ENCODE data around the gene ZNF281. TPM values are rescaled to one million over a fixed set of nuclear protein-coding genes. Genes with fewer than 3 reads are reported as not detected.

The ZNF281 gene
- polyA plus RNA-seq, 1 donor from 2014 or later = 30.9 TPM

DNA sequence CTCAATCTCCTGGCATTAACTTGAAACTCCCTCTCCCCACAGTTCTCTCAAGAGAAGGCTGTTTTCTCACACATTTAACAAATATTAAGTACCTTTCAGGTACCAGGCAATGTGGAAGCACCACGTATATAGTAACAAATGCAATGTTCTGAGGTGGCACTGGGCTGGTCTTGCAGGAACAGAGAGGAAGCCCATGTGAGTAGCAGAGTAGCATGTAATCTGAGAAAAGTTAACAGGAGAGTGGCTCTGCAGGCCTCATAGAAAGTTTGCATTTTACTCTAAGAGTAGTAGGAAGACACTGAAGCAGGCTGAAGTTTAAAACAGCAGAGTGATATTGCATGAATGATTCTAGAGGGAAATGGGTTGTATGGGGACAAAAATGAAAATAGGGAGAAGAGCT is 21.0 kb downstream of the ZNF281 start:
- peaks cover 3 to 10% (median 5%) of the 10 kb centered on the region in 3 donors for H3K4me1 Mint-ChIP-seq
- H3K4me3 Mint-ChIP-seq = no peak overlapping the region
- no peaks in the 10 kb centered on the region for H3K27me3 Mint-ChIP-seq

DNA sequence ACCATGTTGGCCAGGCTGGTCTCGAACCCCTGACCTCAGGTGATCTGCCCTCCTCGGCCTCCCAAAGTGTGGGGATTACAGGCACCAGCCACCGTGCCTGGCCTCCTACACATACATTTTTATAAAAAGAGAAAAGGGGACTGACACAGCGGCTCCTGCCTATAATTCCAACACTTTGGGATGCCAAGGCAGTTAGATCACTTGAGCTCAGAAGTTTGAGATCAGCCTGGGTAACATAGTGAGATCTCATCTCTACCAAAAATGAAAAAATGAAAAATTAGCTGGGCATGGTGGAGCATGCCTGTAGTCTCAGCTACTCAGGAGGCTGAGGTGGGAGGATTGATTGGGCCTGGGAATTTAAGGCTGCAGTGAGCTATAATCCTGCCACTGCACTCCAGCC is 23.4 kb downstream of the ZNF281 start:
- H3K4me1 Mint-ChIP-seq = peaks cover 6 to 9% (median 9%) of the 10 kb centered on the region in 3 donors

More for the DNA sequence above, 21.0 kb downstream of the ZNF281 start:
- no peaks in the 10 kb centered on the region for H3K9me3 Mint-ChIP-seq
- peaks cover 2% of the 10 kb centered on the region for H3K36me3 Mint-ChIP-seq
- H3K27ac Mint-ChIP-seq = no peak overlapping the region

DNA sequence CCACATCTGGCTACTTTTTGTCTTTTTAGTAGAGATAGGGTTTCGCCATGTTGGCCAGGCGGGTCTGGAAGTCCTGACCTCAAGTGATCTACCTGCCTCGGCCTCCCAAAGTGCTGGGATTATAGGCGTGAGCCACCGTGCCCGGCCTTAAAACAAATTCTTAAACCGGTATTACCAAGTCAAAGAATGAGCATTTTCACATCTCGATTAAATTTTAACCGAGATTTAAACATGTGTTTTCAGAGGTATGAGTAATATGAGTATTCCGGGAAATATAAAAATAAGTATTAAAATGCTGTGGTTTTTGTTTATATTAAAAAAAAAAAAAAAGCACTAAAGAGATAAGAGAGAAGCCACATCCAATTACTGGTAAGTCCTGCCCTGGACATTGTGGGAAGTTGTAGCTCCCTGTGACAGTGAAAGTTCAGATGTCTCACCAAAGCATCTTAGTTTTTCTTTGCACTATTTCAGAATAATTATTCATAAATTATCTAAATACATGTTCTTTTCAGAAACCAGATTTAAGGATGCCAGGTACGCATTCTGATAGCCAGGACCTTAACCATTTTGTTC is 24.9 kb downstream of the ZNF281 start:
- H3K4me1 Mint-ChIP-seq = peaks cover 14 to 18% (median 16%) of the 10 kb centered on the region in 3 donors
- H3K27ac Mint-ChIP-seq = no peak overlapping the region
- no peak overlapping the region for H3K4me3 Mint-ChIP-seq
- no peaks in the 10 kb centered on the region for H3K27me3 Mint-ChIP-seq
- no peaks in the 10 kb centered on the region for H3K9me3 Mint-ChIP-seq
- peaks cover 2% of the 10 kb centered on the region for H3K36me3 Mint-ChIP-seq

More for the DNA sequence above, 23.4 kb downstream of the ZNF281 start:
- H3K9me3 Mint-ChIP-seq = no peaks in the 10 kb centered on the region
- H3K4me3 Mint-ChIP-seq = no peak overlapping the region
- no peak overlapping the region for H3K27ac Mint-ChIP-seq
- peaks cover 2% of the 10 kb centered on the region for H3K36me3 Mint-ChIP-seq
- no peaks in the 10 kb centered on the region for H3K27me3 Mint-ChIP-seq

DNA sequence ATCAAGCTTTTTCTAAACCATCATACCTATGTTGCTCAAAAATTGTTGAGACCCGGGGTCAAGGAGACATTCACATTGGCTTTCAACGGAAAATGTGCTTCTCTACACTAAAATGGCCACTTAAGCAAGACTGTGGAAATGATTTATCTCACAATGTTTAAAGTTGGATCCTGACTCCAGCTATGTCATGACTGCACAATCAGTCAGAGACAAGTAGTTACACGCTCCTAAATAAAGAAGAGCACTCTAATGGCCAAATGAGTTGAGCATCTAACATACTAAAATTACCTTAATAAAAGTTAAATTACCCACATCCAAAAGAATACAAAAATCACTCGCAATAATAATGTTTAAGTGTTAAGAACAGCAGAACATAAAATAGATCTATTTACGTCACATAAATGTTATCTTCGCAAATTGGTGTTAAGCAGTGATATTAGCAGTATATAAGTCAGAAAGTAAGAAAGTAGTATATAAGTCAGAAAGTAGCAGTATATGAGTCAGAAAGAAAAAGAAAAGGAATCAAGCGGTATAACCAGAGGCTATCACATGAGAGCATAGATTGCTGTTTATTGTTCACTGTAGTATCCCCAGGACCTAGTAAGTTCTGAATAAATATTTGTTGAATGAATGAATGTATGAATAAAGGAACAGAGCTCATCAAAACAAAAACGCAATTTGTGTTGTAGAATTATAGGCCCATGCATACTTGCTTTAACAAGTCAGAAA is 28.4 kb downstream of the ZNF281 start:
- Mint-ChIP-seq H3K4me1 (peaks cover 22 to 37% (median 23%) of the 10 kb centered on the region in 3 donors), H3K27me3 (no peaks in the 10 kb centered on the region), H3K36me3 (no peaks in the 10 kb centered on the region), H3K27ac (peak overlapping the region in 1 of 3 donors; percentile 7), H3K4me3 (no peak overlapping the region), H3K9me3 (no peaks in the 10 kb centered on the region)

DNA sequence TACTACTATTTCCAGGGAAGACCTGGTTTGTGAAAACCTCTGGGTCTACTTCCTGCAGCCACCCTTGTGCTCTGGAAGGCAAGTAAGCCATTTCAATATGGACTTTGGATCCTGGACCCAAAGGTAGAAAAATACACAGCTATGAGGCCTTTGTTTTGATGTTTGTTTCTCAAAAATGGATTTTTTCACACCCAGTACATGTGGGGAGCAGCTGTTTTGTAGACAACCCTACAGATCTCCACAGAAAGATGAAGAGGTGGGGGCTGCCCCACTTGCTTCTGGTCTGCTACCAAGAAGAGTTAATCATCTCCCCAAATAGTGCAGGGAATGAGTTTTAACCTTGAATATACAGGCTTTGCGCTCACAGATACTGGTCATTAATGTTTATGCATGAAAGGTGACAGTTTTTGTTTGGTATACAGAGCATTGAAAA is 29.2 kb downstream of the ZNF281 start:
- H3K4me1 Mint-ChIP-seq = peaks cover 22 to 38% (median 23%) of the 10 kb centered on the region in 3 donors
- H3K27me3 Mint-ChIP-seq = no peaks in the 10 kb centered on the region
- no peaks in the 10 kb centered on the region for H3K9me3 Mint-ChIP-seq
- peak overlapping the region in 1 of 4 donors; percentile 36 for H3K4me3 Mint-ChIP-seq
- no peaks in the 10 kb centered on the region for H3K36me3 Mint-ChIP-seq
- peak overlapping the region in 1 of 3 donors; percentile 7 for H3K27ac Mint-ChIP-seq

DNA sequence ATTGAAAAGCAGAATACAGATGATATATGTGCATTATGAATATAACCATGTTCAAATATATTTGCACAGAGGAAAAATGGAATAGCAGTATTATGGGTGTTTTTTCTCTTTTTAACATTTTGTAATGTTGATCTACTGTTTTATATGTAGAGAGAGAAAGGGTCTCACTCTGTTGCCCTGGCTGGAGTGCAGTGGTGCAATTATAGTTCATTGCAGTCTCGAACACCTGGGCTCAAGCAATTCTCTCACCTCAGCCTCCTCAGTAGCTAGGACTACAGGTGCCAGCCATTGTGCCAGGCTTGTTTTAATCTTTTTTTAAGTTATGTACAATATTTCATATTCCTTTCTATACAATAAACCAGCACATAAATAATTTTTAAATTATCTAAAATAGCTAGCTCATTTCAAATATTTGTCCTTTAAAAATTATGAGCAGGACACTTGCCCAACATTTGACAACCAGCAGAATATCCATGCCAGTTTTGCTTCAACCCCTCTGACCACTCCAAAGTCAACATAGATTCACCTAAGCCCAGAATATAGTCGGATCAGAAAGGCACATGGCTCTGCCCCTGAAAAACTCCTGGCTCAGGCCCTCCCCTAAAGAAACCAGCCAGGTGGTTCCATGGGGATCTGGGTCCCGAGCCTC is 29.8 kb downstream of the ZNF281 start:
- Mint-ChIP-seq H3K27ac (no peak overlapping the region), H3K4me3 (peak overlapping the region in 1 of 4 donors; percentile 36), H3K27me3 (no peaks in the 10 kb centered on the region), H3K36me3 (no peaks in the 10 kb centered on the region), H3K9me3 (no peaks in the 10 kb centered on the region), H3K4me1 (peaks cover 20 to 38% (median 22%) of the 10 kb centered on the region in 3 donors)

DNA sequence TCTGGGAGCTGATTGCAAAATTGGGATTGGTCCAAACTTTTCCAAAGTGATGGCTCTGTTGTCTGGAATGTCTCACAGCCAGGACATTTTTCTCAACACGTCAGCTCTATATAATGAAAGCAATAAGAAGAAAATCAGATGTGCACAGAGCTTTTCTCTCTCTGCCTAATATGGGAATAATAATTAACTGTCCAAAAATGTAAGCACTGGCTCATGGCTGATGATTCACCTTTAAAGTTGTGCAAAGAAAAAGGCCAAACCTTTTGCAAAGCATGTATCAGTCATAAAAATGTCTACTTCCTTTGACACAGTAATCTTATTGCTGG is 30.4 kb downstream of the ZNF281 start:
- H3K4me3 Mint-ChIP-seq = peak overlapping the region in 1 of 4 donors; percentile 33
- no peaks in the 10 kb centered on the region for H3K27me3 Mint-ChIP-seq
- H3K9me3 Mint-ChIP-seq = no peaks in the 10 kb centered on the region
- H3K36me3 Mint-ChIP-seq = no peaks in the 10 kb centered on the region
- H3K27ac Mint-ChIP-seq = no peak overlapping the region
- H3K4me1 Mint-ChIP-seq = peaks cover 20 to 36% (median 22%) of the 10 kb centered on the region in 3 donors

DNA sequence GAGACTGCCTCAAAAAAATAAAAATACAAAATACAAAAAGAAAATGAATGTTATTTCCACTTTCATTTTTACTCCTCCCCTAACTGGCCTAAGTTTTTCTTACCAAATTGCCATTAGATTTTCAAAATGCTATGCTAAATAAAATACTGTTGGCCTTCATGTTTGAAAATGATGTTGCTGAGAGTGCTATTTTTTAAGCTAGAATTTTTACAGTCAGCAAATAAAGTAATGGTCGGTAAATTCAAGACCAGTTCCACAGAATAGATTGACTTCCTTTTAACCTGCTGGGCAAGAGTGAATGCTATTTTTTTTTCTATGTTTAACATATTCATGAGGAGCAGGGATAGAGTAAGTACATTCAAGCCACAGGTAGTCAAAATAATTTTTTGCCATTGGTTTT is 31.7 kb downstream of the ZNF281 start:
- H3K27ac Mint-ChIP-seq = no peak overlapping the region
- H3K9me3 Mint-ChIP-seq = no peaks in the 10 kb centered on the region
- peaks cover 17 to 40% (median 20%) of the 10 kb centered on the region in 3 donors for H3K4me1 Mint-ChIP-seq
- H3K4me3 Mint-ChIP-seq = peak overlapping the region; percentile 31 to 86 (median 64)
- H3K36me3 Mint-ChIP-seq = no peaks in the 10 kb centered on the region
- no peaks in the 10 kb centered on the region for H3K27me3 Mint-ChIP-seq

DNA sequence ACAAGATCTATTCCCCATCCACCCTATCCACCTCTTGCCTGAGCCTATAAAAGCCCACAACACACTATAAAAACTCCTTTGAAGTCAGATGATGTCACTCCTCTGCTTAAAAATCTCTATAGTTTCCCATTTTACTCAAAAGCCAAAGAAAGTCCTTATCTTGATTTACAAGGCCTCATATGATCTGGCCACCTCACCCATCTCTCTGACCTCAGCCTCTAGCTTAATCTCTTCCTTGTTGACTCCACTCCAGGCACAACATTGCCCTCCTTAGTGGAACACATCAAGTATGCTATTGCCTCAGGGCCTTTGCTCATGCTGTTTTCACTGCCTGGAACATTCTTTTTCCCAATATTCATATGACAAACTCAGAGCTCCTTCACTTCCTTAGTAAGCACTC is 33.3 kb downstream of the ZNF281 start:
- Mint-ChIP-seq H3K4me3 (no peak overlapping the region), H3K36me3 (no peaks in the 10 kb centered on the region), H3K9me3 (no peaks in the 10 kb centered on the region)

DNA sequence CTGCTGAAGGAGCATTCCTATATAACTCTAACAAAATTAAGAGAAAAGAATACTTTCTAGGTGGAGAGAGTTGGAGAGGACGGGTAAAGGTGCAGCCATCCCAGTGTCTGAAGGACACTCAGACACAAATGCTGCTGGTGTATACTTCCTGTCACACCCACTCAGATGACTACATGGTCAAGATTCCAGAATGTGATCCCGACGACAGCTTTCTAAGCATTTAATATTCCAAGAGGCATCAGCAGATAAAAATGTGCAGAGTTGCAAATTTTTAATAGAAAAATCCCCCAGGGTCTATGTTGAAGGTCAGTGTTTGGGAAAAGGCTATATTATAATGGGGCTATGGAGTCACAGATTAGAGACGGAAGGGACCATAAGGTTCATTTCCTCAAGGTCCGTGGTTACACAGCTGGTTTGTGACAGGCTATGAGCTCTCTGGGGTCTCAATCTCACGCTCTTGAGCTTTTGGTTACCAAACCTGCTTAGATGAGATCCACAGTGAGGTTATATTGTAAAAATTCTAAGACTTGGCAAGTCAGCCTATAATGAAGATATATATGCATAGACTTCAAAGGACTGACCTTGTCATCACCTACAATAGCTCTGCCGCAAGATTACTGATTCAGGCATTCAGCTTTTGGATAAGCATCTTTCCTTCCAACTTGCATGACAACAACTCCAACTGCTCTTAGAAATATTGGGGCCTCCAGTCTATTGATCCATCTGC is 35.1 kb downstream of the ZNF281 start:
- H3K4me1 Mint-ChIP-seq = peaks cover 5 to 27% (median 11%) of the 10 kb centered on the region in 3 donors
- no peaks in the 10 kb centered on the region for H3K27me3 Mint-ChIP-seq
- H3K36me3 Mint-ChIP-seq = no peaks in the 10 kb centered on the region
- no peak overlapping the region for H3K27ac Mint-ChIP-seq
- no peak overlapping the region for H3K4me3 Mint-ChIP-seq
- H3K9me3 Mint-ChIP-seq = no peaks in the 10 kb centered on the region

More for the DNA sequence above, 33.3 kb downstream of the ZNF281 start:
- H3K27ac Mint-ChIP-seq = peak overlapping the region in 1 of 3 donors; percentile 41
- H3K4me1 Mint-ChIP-seq = peaks cover 14 to 38% (median 17%) of the 10 kb centered on the region in 3 donors
- no peaks in the 10 kb centered on the region for H3K27me3 Mint-ChIP-seq

DNA sequence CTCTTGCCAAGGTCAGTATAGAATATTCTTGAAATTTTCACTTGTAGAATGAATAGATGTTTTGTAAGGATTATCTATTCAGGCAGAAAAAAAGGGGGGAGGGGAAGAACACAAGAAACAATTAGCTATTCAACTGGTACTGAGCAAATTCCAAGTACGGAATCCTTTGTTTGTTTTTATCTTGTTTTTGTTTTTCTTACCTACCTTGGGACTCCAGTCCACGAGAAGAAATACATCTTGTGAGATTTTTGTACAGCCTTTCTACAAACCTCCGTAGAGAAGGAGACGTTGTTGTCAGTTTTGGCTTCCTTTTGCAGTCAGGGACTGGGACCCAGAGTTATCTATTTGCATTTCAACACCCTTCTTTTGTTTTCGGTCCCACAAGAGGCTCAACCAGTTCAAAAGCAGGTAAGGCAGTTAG is 36.0 kb downstream of the ZNF281 start:
- H3K4me1 Mint-ChIP-seq = peaks cover 5 to 20% (median 8%) of the 10 kb centered on the region in 3 donors
- H3K27me3 Mint-ChIP-seq = no peaks in the 10 kb centered on the region
- no peak overlapping the region for H3K4me3 Mint-ChIP-seq
- H3K9me3 Mint-ChIP-seq = no peaks in the 10 kb centered on the region
- H3K27ac Mint-ChIP-seq = no peak overlapping the region
- no peaks in the 10 kb centered on the region for H3K36me3 Mint-ChIP-seq

DNA sequence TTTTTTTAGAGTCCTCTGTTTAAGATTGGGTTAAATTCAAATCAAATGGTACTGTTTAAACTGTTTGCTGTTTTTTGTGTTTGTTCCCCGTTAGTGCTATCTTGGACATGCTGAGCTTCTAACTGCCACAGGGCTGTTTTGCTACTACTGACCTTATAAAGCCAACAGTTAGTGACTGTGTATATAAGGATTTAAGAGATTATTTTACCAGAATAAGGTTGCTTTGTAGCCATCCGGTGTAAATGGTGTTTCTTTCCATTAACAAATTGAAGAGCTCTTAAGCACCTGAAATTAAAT is 37.0 kb downstream of the ZNF281 start:
- Mint-ChIP-seq H3K4me3 (no peak overlapping the region), H3K27me3 (no peaks in the 10 kb centered on the region), H3K4me1 (peaks cover 0 to 15% (median 5%) of the 10 kb centered on the region in 3 donors), H3K36me3 (no peaks in the 10 kb centered on the region), H3K9me3 (no peaks in the 10 kb centered on the region), H3K27ac (no peak overlapping the region)

DNA sequence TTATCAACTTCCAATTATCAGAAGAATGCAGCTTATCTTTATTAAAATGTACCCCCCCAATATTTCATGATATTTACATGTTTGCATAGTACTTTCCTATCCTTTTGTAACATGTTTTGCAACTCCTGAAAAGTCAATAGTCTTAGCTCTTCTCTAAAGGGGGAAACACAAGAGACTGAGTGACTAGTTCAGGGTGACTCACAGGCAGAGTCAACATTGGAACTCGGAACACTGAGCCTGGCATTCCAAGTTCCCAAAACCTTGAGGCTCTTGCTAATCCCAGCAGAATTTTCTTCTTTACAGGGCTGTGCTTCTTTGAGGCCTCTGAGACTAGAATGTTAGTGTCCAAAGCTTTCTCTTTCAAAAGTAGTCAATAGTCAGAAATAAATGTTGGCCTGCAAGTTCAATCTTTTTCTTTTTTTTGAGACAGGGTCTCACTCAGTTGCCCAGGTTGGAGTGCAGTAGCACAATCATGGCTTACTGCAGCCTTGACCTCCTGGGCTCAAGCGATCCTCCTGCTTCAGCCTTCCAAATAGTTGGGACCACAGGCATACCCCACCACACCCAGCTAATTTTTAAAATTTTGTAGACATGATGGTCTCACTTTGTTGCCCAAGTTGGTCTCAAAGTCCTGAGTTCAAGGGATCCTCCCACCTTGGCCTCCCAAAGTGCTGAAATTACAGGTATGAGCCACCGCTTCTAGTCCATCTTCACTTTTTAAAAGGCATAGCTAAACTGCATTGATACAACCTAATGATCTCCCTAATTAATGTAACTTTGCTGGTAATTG is 37.5 kb downstream of the ZNF281 start:
- Mint-ChIP-seq H3K27ac (no peak overlapping the region), H3K9me3 (no peaks in the 10 kb centered on the region), H3K4me3 (no peak overlapping the region), H3K36me3 (peaks cover 2% of the 10 kb centered on the region), H3K27me3 (no peaks in the 10 kb centered on the region), H3K4me1 (peaks cover 0 to 13% (median 3%) of the 10 kb centered on the region in 3 donors)

DNA sequence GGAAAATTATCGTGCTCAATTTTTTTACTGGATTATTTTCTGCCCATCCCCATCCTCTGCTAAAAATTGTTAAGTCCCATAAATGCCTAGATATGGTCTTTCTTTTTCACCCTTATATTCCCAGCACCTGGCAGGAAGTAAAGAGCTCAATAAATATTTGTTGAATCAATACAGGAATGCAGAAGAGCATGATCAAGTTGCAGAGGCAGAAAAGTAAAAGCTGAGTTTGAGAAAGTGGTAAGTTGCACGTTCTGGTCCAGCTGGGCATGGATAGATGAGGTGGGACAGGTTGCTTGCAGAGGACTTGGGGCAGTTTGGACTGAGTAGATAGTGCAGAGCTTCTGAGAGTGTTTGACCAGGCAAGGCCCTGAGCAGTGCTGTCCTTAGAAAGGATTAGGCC is 40.1 kb downstream of the ZNF281 start:
- H3K36me3 Mint-ChIP-seq = peaks cover 9% of the 10 kb centered on the region
- H3K27ac Mint-ChIP-seq = no peak overlapping the region
- H3K27me3 Mint-ChIP-seq = no peaks in the 10 kb centered on the region
- H3K4me3 Mint-ChIP-seq = no peak overlapping the region
- H3K9me3 Mint-ChIP-seq = no peaks in the 10 kb centered on the region
- H3K4me1 Mint-ChIP-seq = peaks cover 0 to 4% (median 0%) of the 10 kb centered on the region in 3 donors

Data from IgD-negative memory B cell (primary cell).